Keratinocyte (primary cell): Measurements from ENCODE around the gene MCOLN2. TPM values are rescaled to one million over a fixed set of nuclear protein-coding genes. Genes with fewer than 3 reads are reported as not detected.

Source experiments
- DNase-seq: peaks from one replicate; pipeline ENCODE4 v3.0.0-alpha.2; 2011; ENCODE audit warnings: low read depth, missing footprints, low spot score
- FAIRE-seq: peaks from 2 replicates; lab custom pipeline; 2011; peaks lifted over from hg19 to GRCh38; lab: Jason Lieb, UNC
- H2AFZ ChIP-seq: 2 replicates; pipeline ENCODE4 v1.6.0; 2012; ENCODE audit warnings: low read length, control low read depth, inconsistent platforms; ENCODE audit not compliant: control insufficient read depth
- H3K27ac ChIP-seq: 2 replicates; pipeline ENCODE4 v1.5.1; 2011; ENCODE audit warnings: low read length; ENCODE audit not compliant: control insufficient read depth, insufficient read depth
- H3K27me3 ChIP-seq: 3 replicates; pipeline ENCODE4 v1.6.0; 2011; ENCODE audit warnings: low read length; ENCODE audit not compliant: control insufficient read depth, insufficient read depth; ENCODE audit errors: extremely low read depth
- H3K36me3 ChIP-seq, 2 experiments: 2 replicates in 1 of 2; 3 replicates in 1 of 2; pipeline ENCODE4 v1.5.1; 2011; ENCODE audit warnings: low read length in 2 of 2, mild to moderate bottlenecking in 1 of 2; ENCODE audit not compliant: control insufficient read depth in 2 of 2, insufficient read depth in 2 of 2; ENCODE audit errors: extremely low read depth in 1 of 2
- H3K4me1 ChIP-seq: 3 replicates; pipeline ENCODE4 v1.5.1; 2011; ENCODE audit warnings: low read length; ENCODE audit not compliant: control insufficient read depth, insufficient read depth; ENCODE audit errors: extremely low read depth
- H3K4me2 ChIP-seq: 3 replicates; pipeline ENCODE4 v1.6.0; 2011; ENCODE audit warnings: low read depth, low read length; ENCODE audit not compliant: control insufficient read depth, insufficient read depth; ENCODE audit errors: extremely low read depth
- H3K4me3 ChIP-seq, 3 experiments: fragments of 200-600 bp in 1 of 3; sonication (generic) in 1 of 3; 2 replicates in 2 of 3; 3 replicates in 1 of 3; pipeline ENCODE4 v1.5.1; 2011 to 2016; ENCODE audit warnings: low read length in 3 of 3, mild to moderate bottlenecking in 3 of 3, control low read depth in 2 of 3, inconsistent platforms in 1 of 3, low read depth in 1 of 3, mixed read lengths in 1 of 3, mixed run types in 1 of 3, moderate library complexity in 1 of 3; ENCODE audit not compliant: control insufficient read depth in 2 of 3, insufficient read depth in 2 of 3; ENCODE audit errors: extremely low read depth in 1 of 3
- H3K79me2 ChIP-seq: 2 replicates; pipeline ENCODE4 v1.6.0; 2012; ENCODE audit warnings: low read length; ENCODE audit not compliant: control insufficient read depth, insufficient read depth
- H3K9ac ChIP-seq: 3 replicates; pipeline ENCODE4 v1.6.0; 2011; ENCODE audit warnings: low read length; ENCODE audit not compliant: control insufficient read depth, insufficient read depth; ENCODE audit errors: extremely low read depth
- H3K9me1 ChIP-seq: 3 replicates; pipeline ENCODE4 v1.6.0; 2011; ENCODE audit warnings: low read length; ENCODE audit not compliant: control insufficient read depth, insufficient read depth; ENCODE audit errors: extremely low read depth
- H3K9me3 ChIP-seq: 2 replicates; pipeline ENCODE4 v1.5.1; 2012; ENCODE audit warnings: low read depth, low read length; ENCODE audit not compliant: control insufficient read depth
- H4K20me1 ChIP-seq: 3 replicates; pipeline ENCODE4 v1.6.0; 2011; ENCODE audit warnings: low read length; ENCODE audit not compliant: control insufficient read depth, insufficient read depth; ENCODE audit errors: extremely low read depth
- CTCF ChIP-seq, 3 experiments: IDR thresholded peaks in 1 of 3; conservative IDR thresholded peaks in 1 of 3; optimal IDR thresholded peaks in 1 of 3; 2 replicates in 2 of 3; 3 replicates in 1 of 3; pipeline versions ENCODE3 to v1.5.1; 2011; ENCODE audit warnings: low read length in 3 of 3, mild to moderate bottlenecking in 3 of 3, moderate library complexity in 2 of 3, control low read depth in 1 of 3, inconsistent platforms in 1 of 3; ENCODE audit not compliant: insufficient read depth in 2 of 3; ENCODE audit errors: extremely low read depth in 1 of 3
- EZH2 ChIP-seq: IDR thresholded peaks from one replicate; pipeline ENCODE4 v1.6.1; 2012; ENCODE audit warnings: inconsistent platforms, mild to moderate bottlenecking, low read length, moderate library complexity
- dilution Hi-C: fragments of 300-500 bp; cut with MboI; formaldehyde crosslinking; loops from one replicate; pipeline ENCODE4 v1.7.0; 2020; ENCODE audit warnings: low sequenced_read_pairs; ENCODE audit not compliant: extremely low pct_ligation_motif_present
- polyA plus RNA-seq, 5 experiments: library from polyadenylated mRNA; depleted of rRNA in 3 of 5; stranded (reverse) in 3 of 5; stranded (forward) in 1 of 5; unstranded in 1 of 5; fragments of >200 nt; gene quantifications; 1 replicate in 1 of 5; 2 replicates in 3 of 5; 3 replicates in 1 of 5; pipeline versions ENCODE4 v1.2.1 to v1.2.3, GENCODE V29; 2011 to 2012; ENCODE audit warnings: missing spikeins in 2 of 5, low read depth in 1 of 5, low replicate concordance in 1 of 5

MCOLN2 gene
- polyA plus RNA-seq, 1 donor (not counting 4 experiments of a cell fraction or from before 2014, with no cell fraction given) = 0.14 TPM

- Histone ChIP-seq H3K9me3 (no peaks in the 10 kb centered on the region), H3K36me3 (peaks cover 0 to 17% of the 10 kb centered on the region in 2 experiments), H3K4me3 (no peak overlapping the region), H3K79me2 (peaks cover 74% of the 10 kb centered on the region), H3K9me1 (peaks cover 2% of the 10 kb centered on the region), H3K27me3 (no peaks in the 10 kb centered on the region), H3K4me1 (peaks cover 64% of the 10 kb centered on the region), H3K4me2 (no peak overlapping the region), H3K9ac (no peak overlapping the region), H2AFZ (no peak overlapping the region), H4K20me1 (no peaks in the 10 kb centered on the region), H3K27ac (no peak overlapping the region)
- FAIRE-seq = no peak
- TF ChIP-seq CTCF (optimal IDR thresholded peaks at IDR 0.05 in 1 of 3, IDR thresholded peaks at IDR 0.05 in 1 of 3, conservative IDR thresholded peaks at IDR 0.05 in 1 of 3; ENCODE audit: extremely low read depth in 1 of 3, insufficient read depth in 2 of 3, low read length in 3 of 3) = no peak
- TF ChIP-seq EZH2 = no peak
- DNase-seq = no peak
- dilution Hi-C loops = no loop called here
Observed at GRCh38 chr1:84885469-84885868, 111.4 kb downstream of the MCOLN2 start.

GRCh38 chr1:84884671-84885389, 112.1 kb downstream of the MCOLN2 start:
- peak; percentile 86 for FAIRE-seq
- Histone ChIP-seq H3K9me1 (peaks cover 2% of the 10 kb centered on the region), H3K4me1 (peaks cover 61% of the 10 kb centered on the region), H3K27me3 (no peaks in the 10 kb centered on the region), H4K20me1 (no peaks in the 10 kb centered on the region), H3K79me2 (peaks cover 74% of the 10 kb centered on the region), H3K27ac (no peak overlapping the region), H3K9ac (no peak overlapping the region), H3K4me3 (no peak overlapping the region), H3K4me2 (no peak overlapping the region), H3K9me3 (no peaks in the 10 kb centered on the region), H3K36me3 (peaks cover 0 to 13% of the 10 kb centered on the region in 2 experiments), H2AFZ (no peak overlapping the region)
- no peak for DNase-seq
- no peak for TF ChIP-seq EZH2
- peak; percentile 11 to 32 (median 27) for TF ChIP-seq CTCF (optimal IDR thresholded peaks at IDR 0.05 in 1 of 3, IDR thresholded peaks at IDR 0.05 in 1 of 3, conservative IDR thresholded peaks at IDR 0.05 in 1 of 3; ENCODE audit: extremely low read depth in 1 of 3, insufficient read depth in 2 of 3, low read length in 3 of 3)
- dilution Hi-C loops = no loop called here
